GM19468 (cell line): ENCODE results near the gene UFC1.

Source experiments
- ATAC-seq: cut with Tn5 transposase; IDR thresholded peaks from one replicate; pipeline ENCODE4 v1.9.1; 2021; ENCODE audit warnings: mild to moderate bottlenecking, moderate library complexity, moderate number of reproducible peaks; ENCODE audit not compliant: unreplicated experiment; ENCODE audit errors: extremely low read depth

Gene UFC1

GRCh38 chr1:161206411-161207140 is 52.8 kb downstream of the UFC1 start:
- ATAC-seq = no peak

DNA sequence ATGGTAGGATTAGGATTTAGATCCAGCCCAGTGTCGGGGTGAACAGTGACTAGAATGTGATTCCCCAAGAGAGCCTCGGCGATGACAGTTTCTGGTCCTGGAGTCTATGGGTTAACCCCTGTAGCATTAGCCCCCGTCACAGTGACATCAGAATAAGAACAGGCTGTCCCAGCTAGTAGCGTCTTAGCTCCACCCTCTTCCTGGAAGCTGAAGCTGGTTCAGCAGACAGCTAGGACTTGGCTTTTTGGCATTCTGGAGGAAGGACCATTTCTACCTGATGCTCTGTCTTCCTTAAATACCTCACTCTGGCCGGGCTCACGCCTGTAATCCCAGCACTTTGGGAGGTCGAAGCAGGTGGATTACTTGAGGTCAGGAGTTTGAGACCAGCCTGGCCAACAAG is 53.4 kb downstream of the UFC1 start:
- ATAC-seq = no peak
